ENCODE measurements around the gene LRRIQ4.

The LRRIQ4 gene

GRCh38 chr3:169822091-169822490 is 9.4 kb downstream of the LRRIQ4 start:
- no peak overlapping the region for H3K4me3 ChIP-seq (replicated peaks in 1 of 2; ENCODE audit: low read depth in 2 of 2, low read length in 2 of 2)
- TF ChIP-seq CTCF (IDR thresholded peaks at IDR 0.05; ENCODE audit: low read depth, low read length): no peak
- no peak for DNase-seq (ENCODE audit: low read depth in 2 of 2)

GRCh38 chr3:169822540-169822939 is 9.9 kb downstream of the LRRIQ4 start:
- H3K4me3 ChIP-seq (replicated peaks in 1 of 2; ENCODE audit: low read depth in 2 of 2, low read length in 2 of 2): no peak overlapping the region
- no peak for DNase-seq (ENCODE audit: low read depth in 2 of 2)
- no peak for TF ChIP-seq CTCF (IDR thresholded peaks at IDR 0.05; ENCODE audit: low read depth, low read length)

GRCh38 chr3:169822983-169823382 is 10.3 kb downstream of the LRRIQ4 start:
- no peak overlapping the region for H3K4me3 ChIP-seq (replicated peaks in 1 of 2; ENCODE audit: low read depth in 2 of 2, low read length in 2 of 2)
- DNase-seq (ENCODE audit: low read depth in 2 of 2): no peak
- TF ChIP-seq CTCF (IDR thresholded peaks at IDR 0.05; ENCODE audit: low read depth, low read length): no peak

- TF ChIP-seq CTCF (IDR thresholded peaks at IDR 0.05; ENCODE audit: low read depth, low read length): no peak
- H3K4me3 ChIP-seq (replicated peaks in 1 of 2; ENCODE audit: low read depth in 2 of 2, low read length in 2 of 2): no peak overlapping the region
- no peak for DNase-seq (ENCODE audit: low read depth in 2 of 2)
Observed at GRCh38 chr3:169825316-169825715, 12.6 kb downstream of the LRRIQ4 start.

GRCh38 chr3:169827712-169828111 is 15.0 kb downstream of the LRRIQ4 start:
- TF ChIP-seq CTCF (IDR thresholded peaks at IDR 0.05; ENCODE audit: low read depth, low read length): no peak
- H3K4me3 ChIP-seq (replicated peaks in 1 of 2; ENCODE audit: low read depth in 2 of 2, low read length in 2 of 2): no peak overlapping the region
- DNase-seq (ENCODE audit: low read depth in 2 of 2): no peak

GRCh38 chr3:169835533-169835932 is 22.9 kb downstream of the LRRIQ4 start:
- H3K4me3 ChIP-seq (replicated peaks in 1 of 2; ENCODE audit: low read depth in 2 of 2, low read length in 2 of 2): no peak overlapping the region
- no peak for TF ChIP-seq CTCF (IDR thresholded peaks at IDR 0.05; ENCODE audit: low read depth, low read length)
- DNase-seq (ENCODE audit: low read depth in 2 of 2): no peak

Data from cardiac fibroblast (primary cell).